HepG2 (cell line): ENCODE results near the gene ARL11. TPM values are rescaled to one million over a fixed set of nuclear protein-coding genes. Genes with fewer than 3 reads are reported as not detected.

Experiments used
- GABPB1 ChIP-seq: IDR thresholded peaks from 2 replicates; pipeline ENCODE4 v1.6.1; 2016; ENCODE audit warnings: mild to moderate bottlenecking, missing genetic modification reagents, moderate library complexity, missing compliant biosample characterization
- HOXA3 ChIP-seq: sonication (generic); formaldehyde crosslinking; IDR thresholded peaks from 2 replicates; pipeline ENCODE4 v1.5.0; 2020; ENCODE audit warnings: missing genetic modification reagents
- MXI1 ChIP-seq: IDR thresholded peaks from 3 replicates; pipeline ENCODE4 v1.6.1; 2012; ENCODE audit warnings: low read depth, low read length, inconsistent platforms, borderline replicate concordance
- NFATC3 ChIP-seq: sonication (generic); formaldehyde crosslinking; IDR thresholded peaks from 2 replicates; pipeline ENCODE4 v1.5.1; 2020; ENCODE audit warnings: mild to moderate bottlenecking, missing genetic modification reagents
- NRL ChIP-seq: sonication (generic); formaldehyde crosslinking; IDR thresholded peaks from 2 replicates; pipeline ENCODE4 v1.5.0; 2020; ENCODE audit warnings: missing genetic modification reagents, mild to moderate bottlenecking, moderate library complexity, borderline replicate concordance
- SRY ChIP-seq: sonication (generic); formaldehyde crosslinking; IDR thresholded peaks from 2 replicates; pipeline ENCODE4 v1.8.0; 2022; ENCODE audit warnings: mild to moderate bottlenecking, missing genetic modification reagents
- STAG1 ChIP-seq: sonication (generic); formaldehyde crosslinking; IDR thresholded peaks from 2 replicates; pipeline ENCODE4 v1.4.0; 2020; ENCODE audit warnings: missing genetic modification reagents
- THYN1 ChIP-seq: sonication (generic); formaldehyde crosslinking; IDR thresholded peaks from 2 replicates; pipeline ENCODE4 v1.8.1; 2023; ENCODE audit warnings: low read depth, mild to moderate bottlenecking, moderate library complexity, missing genetic modification reagents, borderline replicate concordance
- TMF1 ChIP-seq: sonication (generic); formaldehyde crosslinking; IDR thresholded peaks from 2 replicates; pipeline ENCODE4 v1.8.1; 2022; ENCODE audit warnings: low read depth, missing genetic modification reagents
- ZFYVE20 ChIP-seq: sonication (generic); formaldehyde crosslinking; IDR thresholded peaks from 2 replicates; pipeline ENCODE4 v1.8.0; 2023; ENCODE audit warnings: low read depth, mild to moderate bottlenecking, moderate library complexity, missing genetic modification reagents, borderline replicate concordance
- ZNF430 ChIP-seq: sonication (generic); formaldehyde crosslinking; IDR thresholded peaks from 2 replicates; pipeline ENCODE4 v1.9.0; 2021; ENCODE audit warnings: mild to moderate bottlenecking, missing genetic modification reagents
- ZNF570 ChIP-seq: sonication (generic); formaldehyde crosslinking; IDR thresholded peaks from 2 replicates; pipeline ENCODE4 v1.4.0; 2020; ENCODE audit warnings: mild to moderate bottlenecking, missing genetic modification reagents, borderline replicate concordance
- ZNF709 ChIP-seq: sonication (generic); formaldehyde crosslinking; IDR thresholded peaks from 2 replicates; pipeline ENCODE4 v1.5.0; 2020; ENCODE audit warnings: mild to moderate bottlenecking, missing genetic modification reagents
- polyA plus RNA-seq, 8 experiments: library from polyadenylated mRNA; depleted of rRNA in 3 of 8; stranded (reverse) in 7 of 8; unstranded in 1 of 8; fragments of >200 nt; fragmentation: Illumina TruSeq in 4 of 8; extraction: Trizol in 4 of 8; gene quantifications; 2 replicates each; pipeline versions ENCODE4 v1.2.1 to v1.2.3, GENCODE V29; 2011 to 2016; ENCODE audit warnings: low read depth in 4 of 8, missing spikeins in 1 of 8, mixed read lengths in 1 of 8; ENCODE audit not compliant: insufficient read depth in 1 of 8
- total RNA-seq, 5 experiments: library from RNA; depleted of rRNA; stranded (reverse); fragments of >200 nt; fragmentation: Illumina TruSeq; extraction: Trizol; gene quantifications; 2 replicates each; pipeline ENCODE4 v1.2.3, GENCODE V29; 2016; ENCODE audit warnings: low read depth in 1 of 5
- TF ChIP-seq, protein P1 (sequence below): sonication (generic); formaldehyde crosslinking; IDR thresholded peaks from 2 replicates; pipeline ENCODE4 v1.9.0; 2022; ENCODE audit warnings: low read depth, missing genetic modification reagents
- TF ChIP-seq, protein P2 (sequence below): sonication (generic); formaldehyde crosslinking; IDR thresholded peaks from 2 replicates; pipeline ENCODE4 v1.8.1; 2022; ENCODE audit warnings: mild to moderate bottlenecking, missing genetic modification reagents
- TF ChIP-seq, protein P3 (sequence below): sonication (generic); IDR thresholded peaks from 2 replicates; pipeline ENCODE4 v1.6.1; 2016; ENCODE audit warnings: low read depth, borderline replicate concordance
- TF ChIP-seq, protein P4 (sequence below): sonication (generic); formaldehyde crosslinking; IDR thresholded peaks from 2 replicates; pipeline ENCODE4 v1.4.0; 2020; ENCODE audit warnings: missing genetic modification reagents
- TF ChIP-seq, protein P5 (sequence below): IDR thresholded peaks from 2 replicates; pipeline ENCODE4 v1.6.1; 2016

Gene ARL11
- total and polyA plus RNA-seq, 2 of the 13 experiments (the other 11 are each of a cell fraction or from before 2014, with no cell fraction given) = 0.04 to 0.22 TPM

DNA sequence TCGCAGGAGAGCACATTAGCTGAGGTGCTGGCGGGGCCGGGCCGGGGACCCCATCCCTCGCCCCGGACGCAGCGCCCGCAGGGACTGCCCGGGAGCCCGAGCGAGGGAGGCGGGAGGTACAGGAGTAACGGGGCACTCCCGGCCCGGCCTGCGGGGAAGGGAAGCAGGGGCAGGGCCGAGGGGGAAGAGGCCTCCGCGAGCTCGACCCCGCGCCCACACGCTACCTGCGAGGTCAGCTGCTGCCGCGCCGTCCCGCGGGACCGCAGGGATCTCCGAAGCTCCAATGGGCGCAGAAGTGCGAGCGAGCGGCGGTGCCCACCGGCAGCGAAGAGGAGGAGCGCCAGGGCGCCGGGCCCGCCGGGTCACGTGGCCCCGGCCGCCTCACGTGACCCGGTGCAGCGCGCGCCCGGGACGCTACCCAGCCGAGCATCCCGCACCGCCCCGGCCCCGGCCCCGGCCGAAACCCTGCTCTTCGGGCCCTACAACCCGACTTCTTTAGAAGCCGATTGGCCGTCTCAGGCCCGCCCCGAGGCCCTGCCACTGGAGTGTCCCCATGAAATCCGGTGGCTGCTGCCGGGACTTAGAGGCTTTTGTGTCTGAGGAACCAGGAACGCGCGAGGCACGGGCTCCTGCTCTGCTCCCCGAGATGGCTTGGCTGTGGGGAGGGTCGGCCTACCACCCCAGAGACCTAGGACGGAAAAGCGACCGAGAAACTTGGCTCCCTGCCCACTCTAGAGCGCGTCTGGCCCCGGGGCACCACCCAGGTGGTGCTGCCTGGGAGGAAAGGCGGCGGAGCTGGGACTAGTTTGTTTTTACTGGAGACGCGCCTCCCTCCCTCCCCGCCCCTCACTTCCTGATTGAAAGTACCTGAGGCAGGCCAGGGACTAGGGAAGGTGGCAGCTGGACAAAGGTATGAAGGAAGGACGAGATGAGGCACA lies 42.8 kb upstream of the ARL11 start, which contains the start of gene RCBTB1 (continued):
- TF ChIP-seq, protein P1, sequence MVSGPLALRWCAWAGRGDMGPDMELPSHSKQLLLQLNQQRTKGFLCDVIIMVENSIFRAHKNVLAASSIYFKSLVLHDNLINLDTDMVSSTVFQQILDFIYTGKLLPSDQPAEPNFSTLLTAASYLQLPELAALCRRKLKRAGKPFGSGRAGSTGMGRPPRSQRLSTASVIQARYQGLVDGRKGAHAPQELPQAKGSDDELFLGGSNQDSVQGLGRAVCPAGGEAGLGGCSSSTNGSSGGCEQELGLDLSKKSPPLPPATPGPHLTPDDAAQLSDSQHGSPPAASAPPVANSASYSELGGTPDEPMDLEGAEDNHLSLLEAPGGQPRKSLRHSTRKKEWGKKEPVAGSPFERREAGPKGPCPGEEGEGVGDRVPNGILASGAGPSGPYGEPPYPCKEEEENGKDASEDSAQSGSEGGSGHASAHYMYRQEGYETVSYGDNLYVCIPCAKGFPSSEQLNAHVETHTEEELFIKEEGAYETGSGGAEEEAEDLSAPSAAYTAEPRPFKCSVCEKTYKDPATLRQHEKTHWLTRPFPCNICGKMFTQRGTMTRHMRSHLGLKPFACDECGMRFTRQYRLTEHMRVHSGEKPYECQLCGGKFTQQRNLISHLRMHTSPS (CRISPR knock-in tag) = peak; percentile 65; the same call in 1 of the 2 replicates
- TF ChIP-seq TMF1 (CRISPR knock-in tag) (peak; percentile 61; the same call in 1 of the 2 replicates), MXI1 (peak; percentile 16; the same call in 1 of the 3 replicates), NFATC3 (0 out of 2 replicates have a peak, but pooled peaks have one; percentile 29), ZNF570 (CRISPR knock-in tag) (no peak), ZFYVE20 (CRISPR knock-in tag) (0 out of 2 replicates have a peak, but pooled peaks have one; percentile 25), NRL (CRISPR knock-in tag) (peak; percentile 83; the same call in 1 of the 2 replicates), ZNF430 (peak; percentile 74; the same call in 1 of the 2 replicates), STAG1 (peak; percentile 16; the same call in 1 of the 2 replicates), SRY (CRISPR knock-in tag) (peak; percentile 89), THYN1 (0 out of 2 replicates have a peak, but pooled peaks have one; percentile 25), GABPB1 (CRISPR knock-in tag) (peak; percentile 72; the same call in 1 of the 2 replicates), HOXA3 (peak; percentile 72), ZNF709 (CRISPR knock-in tag) (peak; percentile 84)
- TF ChIP-seq, protein P2, sequence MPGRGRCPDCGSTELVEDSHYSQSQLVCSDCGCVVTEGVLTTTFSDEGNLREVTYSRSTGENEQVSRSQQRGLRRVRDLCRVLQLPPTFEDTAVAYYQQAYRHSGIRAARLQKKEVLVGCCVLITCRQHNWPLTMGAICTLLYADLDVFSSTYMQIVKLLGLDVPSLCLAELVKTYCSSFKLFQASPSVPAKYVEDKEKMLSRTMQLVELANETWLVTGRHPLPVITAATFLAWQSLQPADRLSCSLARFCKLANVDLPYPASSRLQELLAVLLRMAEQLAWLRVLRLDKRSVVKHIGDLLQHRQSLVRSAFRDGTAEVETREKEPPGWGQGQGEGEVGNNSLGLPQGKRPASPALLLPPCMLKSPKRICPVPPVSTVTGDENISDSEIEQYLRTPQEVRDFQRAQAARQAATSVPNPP (CRISPR knock-in tag) = 0 out of 2 replicates have a peak, but pooled peaks have one; percentile 34
- TF ChIP-seq, protein P3, sequence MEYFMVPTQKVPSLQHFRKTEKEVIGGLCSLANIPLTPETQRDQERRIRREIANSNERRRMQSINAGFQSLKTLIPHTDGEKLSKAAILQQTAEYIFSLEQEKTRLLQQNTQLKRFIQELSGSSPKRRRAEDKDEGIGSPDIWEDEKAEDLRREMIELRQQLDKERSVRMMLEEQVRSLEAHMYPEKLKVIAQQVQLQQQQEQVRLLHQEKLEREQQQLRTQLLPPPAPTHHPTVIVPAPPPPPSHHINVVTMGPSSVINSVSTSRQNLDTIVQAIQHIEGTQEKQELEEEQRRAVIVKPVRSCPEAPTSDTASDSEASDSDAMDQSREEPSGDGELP = 0 out of 2 replicates have a peak, but pooled peaks have one; percentile 13
- TF ChIP-seq, protein P4, sequence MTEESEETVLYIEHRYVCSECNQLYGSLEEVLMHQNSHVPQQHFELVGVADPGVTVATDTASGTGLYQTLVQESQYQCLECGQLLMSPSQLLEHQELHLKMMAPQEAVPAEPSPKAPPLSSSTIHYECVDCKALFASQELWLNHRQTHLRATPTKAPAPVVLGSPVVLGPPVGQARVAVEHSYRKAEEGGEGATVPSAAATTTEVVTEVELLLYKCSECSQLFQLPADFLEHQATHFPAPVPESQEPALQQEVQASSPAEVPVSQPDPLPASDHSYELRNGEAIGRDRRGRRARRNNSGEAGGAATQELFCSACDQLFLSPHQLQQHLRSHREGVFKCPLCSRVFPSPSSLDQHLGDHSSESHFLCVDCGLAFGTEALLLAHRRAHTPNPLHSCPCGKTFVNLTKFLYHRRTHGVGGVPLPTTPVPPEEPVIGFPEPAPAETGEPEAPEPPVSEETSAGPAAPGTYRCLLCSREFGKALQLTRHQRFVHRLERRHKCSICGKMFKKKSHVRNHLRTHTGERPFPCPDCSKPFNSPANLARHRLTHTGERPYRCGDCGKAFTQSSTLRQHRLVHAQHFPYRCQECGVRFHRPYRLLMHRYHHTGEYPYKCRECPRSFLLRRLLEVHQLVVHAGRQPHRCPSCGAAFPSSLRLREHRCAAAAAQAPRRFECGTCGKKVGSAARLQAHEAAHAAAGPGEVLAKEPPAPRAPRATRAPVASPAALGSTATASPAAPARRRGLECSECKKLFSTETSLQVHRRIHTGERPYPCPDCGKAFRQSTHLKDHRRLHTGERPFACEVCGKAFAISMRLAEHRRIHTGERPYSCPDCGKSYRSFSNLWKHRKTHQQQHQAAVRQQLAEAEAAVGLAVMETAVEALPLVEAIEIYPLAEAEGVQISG (CRISPR knock-in tag) = peak; percentile 76; the same call in 1 of the 2 replicates
- TF ChIP-seq, protein P5, sequence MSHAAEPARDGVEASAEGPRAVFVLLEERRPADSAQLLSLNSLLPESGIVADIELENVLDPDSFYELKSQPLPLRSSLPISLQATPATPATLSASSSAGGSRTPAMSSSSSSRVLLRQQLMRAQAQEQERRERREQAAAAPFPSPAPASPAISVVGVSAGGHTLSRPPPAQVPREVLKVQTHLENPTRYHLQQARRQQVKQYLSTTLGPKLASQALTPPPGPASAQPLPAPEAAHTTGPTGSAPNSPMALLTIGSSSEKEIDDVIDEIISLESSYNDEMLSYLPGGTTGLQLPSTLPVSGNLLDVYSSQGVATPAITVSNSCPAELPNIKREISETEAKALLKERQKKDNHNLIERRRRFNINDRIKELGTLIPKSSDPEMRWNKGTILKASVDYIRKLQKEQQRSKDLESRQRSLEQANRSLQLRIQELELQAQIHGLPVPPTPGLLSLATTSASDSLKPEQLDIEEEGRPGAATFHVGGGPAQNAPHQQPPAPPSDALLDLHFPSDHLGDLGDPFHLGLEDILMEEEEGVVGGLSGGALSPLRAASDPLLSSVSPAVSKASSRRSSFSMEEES (CRISPR knock-in tag) = peak; percentile 48; the same call in 1 of the 2 replicates
